Measurements from ENCODE around the gene TROAP. TPM values are rescaled to one million over a fixed set of nuclear protein-coding genes. Genes with fewer than 3 reads are reported as not detected.

Gene TROAP
- total RNA-seq, 2 experiments from 2014 or later: 141 to 150 TPM

DNA sequence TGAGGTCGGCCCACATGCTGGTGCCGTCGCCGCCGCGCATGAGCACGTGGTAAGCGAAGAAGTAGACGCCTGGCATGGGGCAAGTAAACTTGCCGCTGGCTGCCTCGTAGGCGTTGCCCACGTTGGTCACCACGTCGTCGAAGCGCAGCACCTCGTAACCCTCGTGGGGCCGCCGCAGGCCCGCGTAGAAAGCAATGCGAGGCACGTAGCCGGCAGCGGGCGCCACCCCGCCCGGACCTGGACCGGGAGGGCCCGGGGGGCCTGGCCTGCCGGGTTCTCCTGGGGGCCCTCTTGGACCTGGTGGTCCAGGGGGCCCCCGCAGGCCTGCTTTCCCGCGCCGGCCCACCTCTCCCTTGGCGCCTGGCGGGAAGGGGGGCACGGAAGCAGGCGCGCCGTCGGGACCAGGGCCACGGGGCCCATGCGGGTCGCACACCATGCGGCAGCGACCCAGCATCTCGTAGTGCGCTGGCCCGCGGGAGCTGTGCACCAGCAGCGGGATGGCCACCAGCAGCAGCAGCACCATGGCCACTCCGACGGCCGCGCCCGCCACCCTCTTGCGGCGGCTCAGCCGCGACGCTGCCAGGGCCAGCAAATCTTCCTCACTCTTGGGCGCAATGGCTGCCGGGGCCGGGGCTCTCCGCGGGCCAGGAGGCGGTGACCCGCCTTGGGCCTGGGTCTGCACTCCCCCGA is 13.0 kb downstream of the TROAP start:
- POLR2A ChIA-PET: no interaction called here
- intact Hi-C loops (cut with micrococcal nuclease; ENCODE audit: unreplicated experiment): no loop called here
- Histone ChIP-seq H3K4me1 (ENCODE audit: insufficient read depth, low read length, poor library complexity, severe bottlenecking) (peaks cover 11% of the 10 kb centered on the region), H3K9me3 (ENCODE audit: low read length) (no peaks in the 10 kb centered on the region), H3K36me3 (ENCODE audit: insufficient read depth, low read length) (peaks cover 7% of the 10 kb centered on the region; the same call in 1 of the 2 replicates), H4K20me1 (ENCODE audit: insufficient read depth, low read length) (no peaks in the 10 kb centered on the region), H3K9me2 (ENCODE audit: insufficient read depth, low read length) (no peaks in the 10 kb centered on the region), H3K4me3 (ENCODE audit: low read depth, low read length, poor library complexity, severe bottlenecking) (no peak overlapping the region), H2AFZ (ENCODE audit: low read length) (no peak overlapping the region), H3K79me2 (ENCODE audit: insufficient read depth, low read depth, low read length) (no peaks in the 10 kb centered on the region), H3K4me2 (ENCODE audit: low read length) (no peak overlapping the region), H3K27ac (ENCODE audit: low read depth, low read length, poor library complexity, severe bottlenecking) (no peak overlapping the region)
- no peak for DNase-seq (ENCODE audit: low spot score)
- CTCF ChIA-PET (ENCODE audit: unreplicated experiment): no interaction called here
- BruUV-seq (replicated peaks): no TSS peak
- TF ChIP-seq EZH2phosphoT487 (IDR thresholded peaks at IDR 0.05; ENCODE audit: borderline replicate concordance, low read depth, low read length): no peak
- TF ChIP-seq, protein P1, sequence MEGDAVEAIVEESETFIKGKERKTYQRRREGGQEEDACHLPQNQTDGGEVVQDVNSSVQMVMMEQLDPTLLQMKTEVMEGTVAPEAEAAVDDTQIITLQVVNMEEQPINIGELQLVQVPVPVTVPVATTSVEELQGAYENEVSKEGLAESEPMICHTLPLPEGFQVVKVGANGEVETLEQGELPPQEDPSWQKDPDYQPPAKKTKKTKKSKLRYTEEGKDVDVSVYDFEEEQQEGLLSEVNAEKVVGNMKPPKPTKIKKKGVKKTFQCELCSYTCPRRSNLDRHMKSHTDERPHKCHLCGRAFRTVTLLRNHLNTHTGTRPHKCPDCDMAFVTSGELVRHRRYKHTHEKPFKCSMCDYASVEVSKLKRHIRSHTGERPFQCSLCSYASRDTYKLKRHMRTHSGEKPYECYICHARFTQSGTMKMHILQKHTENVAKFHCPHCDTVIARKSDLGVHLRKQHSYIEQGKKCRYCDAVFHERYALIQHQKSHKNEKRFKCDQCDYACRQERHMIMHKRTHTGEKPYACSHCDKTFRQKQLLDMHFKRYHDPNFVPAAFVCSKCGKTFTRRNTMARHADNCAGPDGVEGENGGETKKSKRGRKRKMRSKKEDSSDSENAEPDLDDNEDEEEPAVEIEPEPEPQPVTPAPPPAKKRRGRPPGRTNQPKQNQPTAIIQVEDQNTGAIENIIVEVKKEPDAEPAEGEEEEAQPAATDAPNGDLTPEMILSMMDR (conservative IDR thresholded peaks at IDR 0.05; ENCODE audit: low read length): no peak

- Histone ChIP-seq H3K4me2 (ENCODE audit: low read length) (peak within 1 kb of the TSS; percentile 77), H2AFZ (ENCODE audit: low read length) (peak within 1 kb of the TSS; percentile 78), H3K9me3 (ENCODE audit: low read length) (no peaks in the 10 kb centered on the region), H3K4me1 (ENCODE audit: insufficient read depth, low read length, poor library complexity, severe bottlenecking) (peaks cover 11% of the 10 kb centered on the region), H3K36me3 (ENCODE audit: insufficient read depth, low read length) (no peaks in the 10 kb centered on the region; the same call in 1 of the 2 replicates), H3K4me3 (ENCODE audit: low read depth, low read length, poor library complexity, severe bottlenecking) (peak within 1 kb of the TSS; percentile 60), H4K20me1 (ENCODE audit: insufficient read depth, low read length) (no peaks in the 10 kb centered on the region), H3K79me2 (ENCODE audit: insufficient read depth, low read depth, low read length) (no peaks in the 10 kb centered on the region), H3K27ac (ENCODE audit: low read depth, low read length, poor library complexity, severe bottlenecking) (no peak within 1 kb of the TSS), H3K9me2 (ENCODE audit: insufficient read depth, low read length) (no peaks in the 10 kb centered on the region)
- no TSS peak for BruUV-seq (replicated peaks)
- peak; percentile 82 for DNase-seq (ENCODE audit: low spot score)
- CTCF ChIA-PET (ENCODE audit: unreplicated experiment): no interaction called here
- POLR2A ChIA-PET: interaction anchor here (1.4 kb wide), 1 partner anchor 14 kb away, joined by 3 read pairs; the partner anchor contains the start of gene TROAP
- intact Hi-C loops (cut with micrococcal nuclease; ENCODE audit: unreplicated experiment): loop anchor here (1.0 kb wide), 1 partner anchor 49 kb away; no protein-coding TSS in a partner anchor
- no peak for TF ChIP-seq EZH2phosphoT487 (IDR thresholded peaks at IDR 0.05; ENCODE audit: borderline replicate concordance, low read depth, low read length)
- TF ChIP-seq, protein P1 (conservative IDR thresholded peaks at IDR 0.05; ENCODE audit: low read length): peak; percentile 92
These were observed 13.9 kb downstream of the TROAP start, which contains the start of gene C1QL4 for GRCh38 chr12:49336645-49337584. Gene C1QL4 (minus strand): TSS chr12:49337188. CDS start chr12:49336477, 711 bp downstream.

Data from OCI-LY7 (cell line).